IPS-15b (cell line): ENCODE measurements around the gene XPNPEP3.
"Not testable (repeated sequence)": the region's sequence is repeated elsewhere in the genome, so short reads cannot be mapped to it uniquely, and the experiment has no call there.

ENCODE experiments used
- H3K27me3 ChIP-seq: one replicate; pipeline ENCODE4 v1.6.1; 2013; ENCODE audit warnings: low read length; ENCODE audit not compliant: control insufficient read depth, insufficient read depth
- H3K36me3 ChIP-seq: one replicate; pipeline ENCODE4 v1.6.1; 2013; ENCODE audit warnings: low read length; ENCODE audit not compliant: control insufficient read depth, insufficient read depth
- H3K4me1 ChIP-seq: one replicate; pipeline ENCODE4 v1.6.1; 2013; ENCODE audit warnings: mild to moderate bottlenecking, low read length; ENCODE audit not compliant: control insufficient read depth, insufficient read depth
- H3K4me3 ChIP-seq: one replicate; pipeline ENCODE4 v1.5.1; 2013; ENCODE audit warnings: low read depth, low read length
- H3K9ac ChIP-seq: one replicate; pipeline ENCODE4 v1.6.1; 2013; ENCODE audit warnings: low read depth, mild to moderate bottlenecking, low read length
- H3K9me3 ChIP-seq: one replicate; pipeline ENCODE4 v1.6.1; 2013; ENCODE audit warnings: mild to moderate bottlenecking, low read length; ENCODE audit not compliant: control insufficient read depth, insufficient read depth

The XPNPEP3 gene

DNA sequence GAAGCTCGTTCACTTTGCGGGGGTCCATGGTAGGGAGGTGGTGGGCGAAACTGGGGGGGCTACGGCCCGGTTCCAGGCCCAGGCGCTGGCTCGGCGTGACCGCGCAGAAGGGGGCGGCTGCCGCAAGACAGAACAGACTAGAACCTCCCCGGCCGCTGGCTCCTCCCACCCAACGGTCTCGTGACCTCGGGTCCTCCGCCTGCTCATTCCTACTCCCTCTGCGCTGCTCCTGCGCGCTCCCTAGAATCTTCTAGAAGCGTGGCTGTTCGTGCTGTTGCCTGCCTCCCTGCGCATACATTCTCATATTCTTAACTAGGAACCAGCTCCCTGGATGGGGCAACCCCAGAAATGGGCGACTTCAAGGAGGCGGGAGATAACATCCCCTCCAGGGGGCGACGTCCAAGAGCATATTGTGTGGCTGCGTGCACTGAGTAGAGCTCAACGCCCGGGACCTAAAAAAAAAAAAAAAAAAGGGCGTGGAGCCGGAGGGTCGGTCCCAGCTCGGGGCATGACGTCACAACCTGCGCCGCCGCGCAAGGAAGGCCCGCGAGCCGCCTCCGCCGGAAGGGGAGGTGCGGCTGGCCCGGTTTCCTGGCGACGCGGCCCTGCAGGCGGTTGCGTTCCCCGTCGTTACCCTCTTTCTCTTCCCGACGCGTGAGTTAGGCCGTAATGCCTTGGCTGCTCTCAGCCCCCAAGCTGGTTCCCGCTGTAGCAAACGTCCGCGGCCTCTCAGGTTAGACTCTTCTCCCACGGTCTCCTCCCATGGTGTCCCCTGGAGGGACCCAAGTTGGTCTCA, at the start of gene XPNPEP3, which contains the start of gene ST13:
Gene XPNPEP3 (plus strand): TSS at position 636 of the 796 bp plus-strand sequence. CDS start 34 bp downstream, at position 670.
Gene ST13 (minus strand): TSS at position 127 of the 796 bp plus-strand sequence. CDS start 99 bp downstream, at position 28.
- no peaks in the 10 kb centered on the region for H3K27me3 ChIP-seq
- H3K36me3 ChIP-seq, result no peaks in the 10 kb centered on the region
- peak within 1 kb of the TSS; percentile 81 for H3K4me3 ChIP-seq
- no peaks in the 10 kb centered on the region for H3K9me3 ChIP-seq
- peak within 1 kb of the TSS; percentile 98 for H3K9ac ChIP-seq
- no peaks in the 10 kb centered on the region for H3K4me1 ChIP-seq

- Histone ChIP-seq H3K4me3 (no peak overlapping the region), H3K9ac (no peak overlapping the region), H3K4me1 (no peaks in the 10 kb centered on the region), H3K9me3 (no peaks in the 10 kb centered on the region), H3K27me3 (no peaks in the 10 kb centered on the region), H3K36me3 (no peaks in the 10 kb centered on the region)
Measured at GRCh38 chr22:40808018-40808841, 48.7 kb upstream of the XPNPEP3 start.

GRCh38 chr22:40813912-40814315, 43.0 kb upstream of the XPNPEP3 start:
- H3K4me1 ChIP-seq, result peaks cover 2% of the 10 kb centered on the region
- no peaks in the 10 kb centered on the region for H3K36me3 ChIP-seq
- no peak overlapping the region for H3K4me3 ChIP-seq
- no peak overlapping the region for H3K9ac ChIP-seq
- no peaks in the 10 kb centered on the region for H3K27me3 ChIP-seq
- H3K9me3 ChIP-seq, result no peaks in the 10 kb centered on the region

DNA sequence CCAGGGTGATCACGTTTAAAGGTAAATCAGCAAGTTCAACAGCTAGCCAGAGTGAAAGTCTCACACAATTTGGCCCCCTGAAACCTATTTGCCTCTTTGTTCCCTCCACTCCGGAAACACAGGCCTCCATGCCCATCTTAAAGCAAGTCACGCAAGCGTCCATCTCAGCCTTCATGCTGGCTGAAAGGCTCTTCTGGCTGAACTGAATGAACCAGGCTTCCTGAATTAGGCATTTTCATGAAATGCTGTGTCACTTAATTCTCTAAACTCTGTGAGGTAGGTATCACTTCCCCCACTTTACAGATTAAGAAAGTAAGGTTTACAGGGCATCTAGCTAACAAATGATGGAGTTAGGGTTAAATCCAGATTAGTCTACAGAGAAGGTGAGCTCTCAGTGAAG, 39.2 kb upstream of the XPNPEP3 start:
- H3K27me3 ChIP-seq, result no peaks in the 10 kb centered on the region
- H3K9ac ChIP-seq, result no peak overlapping the region
- H3K4me1 ChIP-seq, result peaks cover 2% of the 10 kb centered on the region
- no peaks in the 10 kb centered on the region for H3K36me3 ChIP-seq
- H3K4me3 ChIP-seq, result peak overlapping the region; percentile 5
- H3K9me3 ChIP-seq, result no peaks in the 10 kb centered on the region

DNA sequence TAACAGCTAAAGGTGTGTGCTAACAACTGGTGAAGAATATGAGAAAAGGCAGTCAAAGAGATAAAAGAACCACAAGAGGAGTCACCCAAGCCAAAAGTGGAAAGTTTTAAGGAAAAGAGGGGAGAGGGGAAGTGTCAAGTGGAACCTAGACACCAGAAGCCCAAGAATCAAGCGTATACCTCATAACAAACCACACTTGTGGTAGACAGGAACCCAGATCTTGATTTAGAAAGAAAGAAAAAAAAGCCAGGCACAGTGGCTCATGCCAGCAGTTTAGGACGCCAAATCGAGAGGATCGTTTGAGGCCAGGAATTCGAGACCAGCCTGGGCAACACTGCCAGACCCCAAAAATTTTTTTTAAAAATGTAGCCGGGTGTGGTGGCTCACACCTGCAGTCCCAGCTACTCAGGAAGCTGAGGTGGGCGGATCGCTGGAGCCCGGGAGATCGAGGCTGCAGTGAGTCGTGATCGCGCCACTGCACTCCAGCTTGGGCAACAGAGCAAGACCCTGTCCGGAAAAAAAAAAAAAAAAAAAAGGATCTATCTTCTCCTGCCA, 38.7 kb upstream of the XPNPEP3 start:
- Histone ChIP-seq H3K36me3 (no peaks in the 10 kb centered on the region), H3K9ac (no peak overlapping the region), H3K9me3 (no peaks in the 10 kb centered on the region), H3K27me3 (no peaks in the 10 kb centered on the region), H3K4me1 (peaks cover 2% of the 10 kb centered on the region), H3K4me3 (peak overlapping the region; percentile 97)

GRCh38 chr22:40818747-40819598, 38.0 kb upstream of the XPNPEP3 start, which contains the start of gene SLC25A17:
Gene SLC25A17 (minus strand): TSS chr22:40819346. CDS start chr22:40819248, 98 bp downstream.
- Histone ChIP-seq H3K36me3 (no peaks in the 10 kb centered on the region), H3K9ac (peak within 1 kb of the TSS; percentile 88), H3K4me1 (peaks cover 2% of the 10 kb centered on the region), H3K27me3 (no peaks in the 10 kb centered on the region), H3K9me3 (no peaks in the 10 kb centered on the region), H3K4me3 (peak within 1 kb of the TSS; percentile 97)

DNA sequence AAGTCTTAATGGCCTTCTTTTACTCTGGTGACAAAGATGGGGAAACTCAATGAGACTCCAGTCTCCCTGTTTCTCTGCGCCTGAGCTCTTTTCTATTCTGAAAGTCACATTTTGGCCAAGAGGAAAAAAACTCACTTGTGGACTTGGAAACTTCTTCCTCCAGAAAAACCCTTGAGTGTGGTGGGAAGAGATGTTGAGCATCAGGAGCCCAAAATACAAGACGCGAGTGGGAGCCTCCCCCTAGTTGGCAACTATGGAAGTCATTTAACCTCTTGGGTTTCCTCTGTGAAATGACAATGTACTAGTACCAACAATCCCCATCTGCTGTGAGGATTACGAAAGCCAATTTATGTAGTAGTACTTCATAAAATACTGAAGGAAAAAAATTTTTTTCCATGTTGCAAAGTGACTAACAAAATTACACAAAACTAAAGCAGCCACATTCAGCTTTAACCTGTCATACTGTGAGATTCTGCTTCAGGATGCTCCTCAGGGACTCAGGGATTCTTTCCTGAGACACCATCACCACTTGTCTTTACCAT, 37.3 kb upstream of the XPNPEP3 start:
- H3K4me1 ChIP-seq, result peaks cover 2% of the 10 kb centered on the region
- H3K36me3 ChIP-seq, result no peaks in the 10 kb centered on the region
- H3K27me3 ChIP-seq, result no peaks in the 10 kb centered on the region
- H3K9me3 ChIP-seq, result no peaks in the 10 kb centered on the region
- H3K4me3 ChIP-seq, result peak overlapping the region; percentile 47
- H3K9ac ChIP-seq, result peak overlapping the region; percentile 42

- Histone ChIP-seq H3K4me1 (peaks cover 4% of the 10 kb centered on the region), H3K36me3 (no peaks in the 10 kb centered on the region), H3K4me3 (no peak overlapping the region), H3K27me3 (no peaks in the 10 kb centered on the region), H3K9me3 (no peaks in the 10 kb centered on the region), H3K9ac (no peak overlapping the region)
Measured at GRCh38 chr22:40823426-40823825, 33.5 kb upstream of the XPNPEP3 start.

- not testable (repeated sequence) for H3K36me3 ChIP-seq, H3K9ac ChIP-seq, H3K27me3 ChIP-seq, H3K4me1 ChIP-seq, H3K4me3 ChIP-seq, H3K9me3 ChIP-seq
Measured at GRCh38 chr22:40826292-40826691, 30.7 kb upstream of the XPNPEP3 start.

GRCh38 chr22:40826984-40827741, 29.8 kb upstream of the XPNPEP3 start:
- Histone ChIP-seq H3K27me3 (no peaks in the 10 kb centered on the region), H3K9ac (no peak overlapping the region), H3K4me3 (no peak overlapping the region), H3K4me1 (peaks cover 4% of the 10 kb centered on the region), H3K36me3 (peaks cover 4% of the 10 kb centered on the region), H3K9me3 (no peaks in the 10 kb centered on the region)
